Prostate gland (tissue), 2 donors: Measurements from ENCODE around the gene MADD.

ENCODE experiments used
- CTCF ChIP-seq, 4 experiments: fragments of 200-600 bp in 2 of 4; fragments of 450-650 bp in 2 of 4; sonication (generic) in 2 of 4; IDR thresholded peaks; 1 replicate in 3 of 4; 2 replicates in 1 of 4; pipeline ENCODE4 v1.5.1; 2016 to 2019; ENCODE audit warnings: antibody characterized with exemption in 4 of 4, mild to moderate bottlenecking in 2 of 4, moderate library complexity in 2 of 4
- POLR2A ChIP-seq: fragments of 450-650 bp; IDR thresholded peaks from one replicate; pipeline ENCODE4 v1.6.1; 2016; ENCODE audit warnings: antibody characterized with exemption, mild to moderate bottlenecking

- no peak for TF ChIP-seq POLR2A
- no peak for TF ChIP-seq CTCF (IDR thresholded peaks at IDR 0.05)
Observed at GRCh38 chr11:47233051-47233450, 36.9 kb upstream of the MADD start.
